Heart left ventricle (tissue), 13 donors: Measurements from ENCODE around the gene GALNTL6.

Source experiments
- POLR2A ChIP-seq, 2 donors: fragments of 450-650 bp; IDR thresholded peaks; one replicate each; pipeline ENCODE4 v1.6.1; 2017; ENCODE audit warnings: antibody characterized with exemption in 2 of 2, mild to moderate bottlenecking in 2 of 2, moderate library complexity in 2 of 2
- TF ChIP-seq, protein P1 (sequence below), 12 donors: fragments of 200-600 bp; sonication (generic) in 4 of 12; IDR thresholded peaks; one replicate each; pipeline versions ENCODE4 v1.5.0 to v1.8.0; 2018 to 2022; ENCODE audit warnings: antibody characterized with exemption in 12 of 12, mild to moderate bottlenecking in 5 of 12
- donor health status: ischemic (EF 13 %, LVEDD 7.1; RV severe dilation, severe dysfunction).
- donor health status: DM: no; HTN: yes; CAD: no.
- donor health status: DM: no; HTN: no; CAD: no.
- donor health status: ischemic (EF 25% LVEDD 6.9; RV normal size, moderate dysfunction).
- donor health status: ischemic (EF 25% LVEDD 5.7; RV mildly dilated, moderate dysfunction).
- donor health status: ischemic (EF 35%, LVEDD 5.7; RV mildly dilated, moderate dysfunction).
- donor health status: nonischemic (EF 11% LVEDD 7.7; RV severe dilation, severe dysfunction).
- donor health status: DM: yes; HTN: yes; CAD: no.
- donor health status: PGD.
- donor health status: ischemic (EF 29% LVEDD 5.4; RV normal size, mild dysfunction).
- donor health status: nonischemic (EF 23%, LVEDD 6.1; RV moderate dilation, normal function).

GRCh38 chr4:172042714-172043114 lies 229.5 kb downstream of the GALNTL6 start:
- TF ChIP-seq, protein P1, sequence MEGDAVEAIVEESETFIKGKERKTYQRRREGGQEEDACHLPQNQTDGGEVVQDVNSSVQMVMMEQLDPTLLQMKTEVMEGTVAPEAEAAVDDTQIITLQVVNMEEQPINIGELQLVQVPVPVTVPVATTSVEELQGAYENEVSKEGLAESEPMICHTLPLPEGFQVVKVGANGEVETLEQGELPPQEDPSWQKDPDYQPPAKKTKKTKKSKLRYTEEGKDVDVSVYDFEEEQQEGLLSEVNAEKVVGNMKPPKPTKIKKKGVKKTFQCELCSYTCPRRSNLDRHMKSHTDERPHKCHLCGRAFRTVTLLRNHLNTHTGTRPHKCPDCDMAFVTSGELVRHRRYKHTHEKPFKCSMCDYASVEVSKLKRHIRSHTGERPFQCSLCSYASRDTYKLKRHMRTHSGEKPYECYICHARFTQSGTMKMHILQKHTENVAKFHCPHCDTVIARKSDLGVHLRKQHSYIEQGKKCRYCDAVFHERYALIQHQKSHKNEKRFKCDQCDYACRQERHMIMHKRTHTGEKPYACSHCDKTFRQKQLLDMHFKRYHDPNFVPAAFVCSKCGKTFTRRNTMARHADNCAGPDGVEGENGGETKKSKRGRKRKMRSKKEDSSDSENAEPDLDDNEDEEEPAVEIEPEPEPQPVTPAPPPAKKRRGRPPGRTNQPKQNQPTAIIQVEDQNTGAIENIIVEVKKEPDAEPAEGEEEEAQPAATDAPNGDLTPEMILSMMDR (IDR thresholded peaks at IDR 0.05) = no peak
- TF ChIP-seq POLR2A (IDR thresholded peaks at IDR 0.05) = no peak
